GM19397 (cell line): ENCODE data around the gene PCSK4.
A peak's percentile ranks its signal among the peaks of the same experiment; 100 is the strongest.
"Not testable (repeated sequence)": the region's sequence is repeated elsewhere in the genome, so short reads cannot be mapped to it uniquely, and the experiment has no call there.

Experiments used
- ATAC-seq: cut with Tn5 transposase; IDR thresholded peaks from one replicate; pipeline ENCODE4 v1.9.1; 2021; ENCODE audit warnings: mild to moderate bottlenecking, moderate library complexity; ENCODE audit not compliant: unreplicated experiment

The PCSK4 gene

GRCh38 chr19:1489463-1490310 lies 463 bp downstream of the PCSK4 start:
- no peak for ATAC-seq

DNA sequence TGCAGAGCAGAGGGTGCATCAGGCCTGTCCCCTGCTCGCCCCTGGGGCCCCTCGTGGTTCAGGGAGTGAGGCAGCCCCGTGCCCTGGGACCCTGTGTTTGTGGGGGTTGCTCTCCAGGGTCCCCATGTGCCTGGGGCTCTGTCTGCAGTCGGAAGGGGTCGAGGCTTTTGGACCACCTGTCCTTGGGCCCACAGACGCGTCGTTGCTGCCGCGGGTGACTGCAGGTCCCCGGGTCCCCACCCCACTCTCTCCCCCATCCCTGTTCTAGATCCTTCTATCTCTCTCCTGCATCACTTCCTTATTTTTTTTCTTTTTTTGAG lies 1.9 kb downstream of the PCSK4 start:
- no peak for ATAC-seq

- no peak for ATAC-seq
These were observed 2.4 kb downstream of the PCSK4 start for GRCh38 chr19:1487576-1488281.

- no peak for ATAC-seq
These were observed 3.2 kb downstream of the PCSK4 start for GRCh38 chr19:1486720-1487575.

GRCh38 chr19:1483979-1484428 lies 6.1 kb downstream of the PCSK4 start:
- ATAC-seq: no peak

DNA sequence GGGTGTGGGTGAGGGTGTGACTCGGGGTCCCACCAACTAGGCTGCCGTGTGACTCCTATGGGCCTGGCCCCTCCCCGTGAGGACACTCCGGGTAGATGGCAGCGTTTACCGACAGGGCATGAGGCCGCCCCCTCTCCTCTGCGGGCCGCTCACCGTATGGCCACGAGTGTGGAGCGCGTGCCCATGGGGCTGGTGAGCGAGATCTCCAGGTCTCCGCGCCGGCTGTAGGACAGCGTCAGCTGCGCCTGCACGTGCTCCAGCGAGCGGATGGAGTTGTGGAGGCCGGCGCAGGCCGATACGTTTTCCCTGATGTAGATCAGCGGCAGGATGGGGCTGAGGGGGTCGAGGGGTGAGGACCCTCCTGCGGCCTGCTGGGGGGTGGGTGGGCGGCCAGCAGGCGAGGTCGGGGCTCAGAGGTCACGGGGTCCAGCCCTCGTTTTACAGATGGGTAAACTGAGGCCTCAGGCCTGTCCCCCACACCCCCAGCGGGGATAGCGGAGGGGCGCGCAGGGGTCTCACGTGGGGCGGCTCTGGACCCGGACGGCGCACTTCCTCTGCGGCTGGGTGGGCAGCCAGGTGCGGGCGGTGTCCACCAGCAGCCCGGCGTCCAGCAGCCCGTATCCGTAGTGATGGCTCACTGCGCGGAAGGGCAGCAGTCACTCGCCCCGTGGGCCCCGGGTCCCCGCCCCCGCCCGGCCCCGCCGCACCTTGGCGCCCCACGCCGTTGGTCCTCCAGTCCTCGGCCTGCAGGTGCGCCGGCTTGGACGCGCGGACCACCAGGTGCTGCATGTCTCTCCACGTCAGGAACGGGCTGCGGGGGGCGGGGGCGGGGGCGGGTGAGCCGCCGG lies 6.8 kb downstream of the PCSK4 start:
- no peak for ATAC-seq

DNA sequence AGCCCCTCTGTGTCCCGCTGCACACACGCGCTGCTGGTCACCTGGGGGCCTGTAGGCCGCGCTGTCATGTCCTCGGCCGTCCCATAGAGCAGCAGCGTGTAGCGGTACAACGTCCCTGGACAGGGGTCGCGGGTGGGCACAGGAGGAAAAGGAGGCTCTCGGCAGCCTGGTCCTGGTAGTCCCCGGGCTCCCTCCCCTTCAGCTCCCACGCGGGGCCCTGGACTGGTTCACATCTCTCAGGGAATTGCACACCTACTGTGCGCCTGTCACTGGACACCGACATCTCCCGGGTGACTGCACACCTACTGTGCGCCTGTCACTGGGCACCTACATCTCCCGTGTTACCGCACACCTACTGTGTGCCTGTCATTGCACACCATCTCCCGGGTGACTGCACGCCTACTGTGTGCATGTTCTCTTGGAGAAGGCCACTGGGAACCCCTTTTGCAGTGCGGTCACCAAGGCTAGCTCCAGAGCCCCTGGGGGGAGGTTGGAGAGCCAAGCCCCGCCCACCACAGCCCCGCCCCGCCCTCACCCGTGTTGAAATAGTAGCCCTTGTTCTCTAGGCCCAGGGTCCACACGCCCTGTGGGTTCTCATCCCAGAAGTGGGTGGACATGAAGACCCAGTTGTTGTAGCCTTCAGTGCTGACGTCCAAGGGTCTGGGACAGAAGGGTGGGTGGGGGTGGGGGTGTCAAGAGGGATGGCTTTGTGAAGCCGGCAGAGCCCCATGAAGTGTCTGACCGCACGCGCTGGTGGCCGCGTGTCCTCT lies 7.6 kb downstream of the PCSK4 start:
- no peak for ATAC-seq

GRCh38 chr19:1481893-1482360 lies 8.2 kb downstream of the PCSK4 start:
- ATAC-seq: no peak

DNA sequence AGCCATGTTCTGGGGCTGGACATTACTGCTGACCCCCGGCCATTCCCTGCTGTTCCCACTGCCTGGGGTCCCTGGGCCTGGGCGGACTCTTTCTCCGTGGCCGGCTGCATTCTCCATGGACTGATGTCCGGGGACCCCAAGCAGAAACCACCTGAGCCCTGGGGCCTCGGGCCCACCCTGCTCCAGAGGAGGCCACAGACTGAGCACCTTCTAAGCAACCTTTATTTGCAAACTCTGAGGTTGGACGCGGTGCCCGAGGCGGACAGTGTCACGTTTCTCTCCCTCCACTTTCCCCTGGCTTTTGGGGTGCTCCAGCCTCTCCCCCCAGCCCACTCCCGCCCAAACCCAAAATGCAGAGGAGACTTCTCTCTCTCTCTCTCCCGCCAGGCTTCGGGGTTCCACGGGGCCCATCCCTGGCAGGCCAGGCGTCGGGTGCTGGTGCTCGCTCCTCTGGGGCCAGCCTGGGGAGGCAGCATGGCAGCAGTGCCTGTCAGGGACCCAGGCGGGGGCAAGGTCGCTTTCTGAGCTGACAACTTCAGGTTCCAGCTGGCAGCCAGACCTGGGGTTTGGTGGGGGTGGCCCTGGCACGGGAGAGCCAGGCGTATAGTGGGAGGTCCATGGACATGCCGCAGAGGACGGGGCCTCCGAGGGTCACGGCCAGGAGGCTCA lies 8.8 kb downstream of the PCSK4 start:
- no peak for ATAC-seq

- peak; percentile 88 for ATAC-seq
These were observed 11.0 kb downstream of the PCSK4 start, which contains the start of gene C19orf25 for GRCh38 chr19:1478934-1479707. Gene C19orf25, minus strand, starts transcription at chr19:1479215. Its CDS starts 312 bp downstream, at chr19:1478903.

- ATAC-seq: not testable (repeated sequence)
These were observed 13.1 kb downstream of the PCSK4 start for GRCh38 chr19:1477056-1477455.

- ATAC-seq: no peak
These were observed 14.3 kb downstream of the PCSK4 start for GRCh38 chr19:1475751-1476437.

DNA sequence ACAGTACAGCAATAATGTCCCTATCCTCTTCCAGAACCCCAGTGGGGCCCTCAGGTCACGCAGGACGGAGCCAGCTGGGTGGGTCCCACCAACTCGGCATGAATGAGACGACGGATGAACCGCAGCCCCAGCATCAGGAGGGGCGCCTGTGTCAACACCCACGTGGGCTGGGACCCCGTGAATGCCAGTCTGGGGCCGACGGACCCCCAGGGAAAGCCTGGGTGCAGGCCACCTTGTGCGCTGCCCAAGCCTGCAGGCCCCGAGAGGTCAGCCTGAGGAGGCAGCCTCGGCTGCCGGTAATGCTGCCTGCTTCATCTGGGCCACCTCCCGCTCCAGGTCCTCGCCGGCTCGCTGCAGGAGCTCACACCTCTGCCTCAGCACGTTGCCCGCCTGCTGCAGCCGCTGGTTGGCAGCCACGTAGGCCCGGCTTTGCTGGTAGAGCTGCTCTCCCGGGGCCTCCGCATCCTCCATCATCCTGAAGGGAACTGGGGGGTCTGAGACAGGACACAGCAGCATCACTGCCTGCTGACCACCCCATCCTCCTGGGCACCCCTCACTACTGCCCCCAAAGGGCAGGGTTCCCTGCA lies 15.3 kb downstream of the PCSK4 start:
- ATAC-seq: no peak

- ATAC-seq: no peak
These were observed 16.0 kb downstream of the PCSK4 start for GRCh38 chr19:1474011-1474764.

DNA sequence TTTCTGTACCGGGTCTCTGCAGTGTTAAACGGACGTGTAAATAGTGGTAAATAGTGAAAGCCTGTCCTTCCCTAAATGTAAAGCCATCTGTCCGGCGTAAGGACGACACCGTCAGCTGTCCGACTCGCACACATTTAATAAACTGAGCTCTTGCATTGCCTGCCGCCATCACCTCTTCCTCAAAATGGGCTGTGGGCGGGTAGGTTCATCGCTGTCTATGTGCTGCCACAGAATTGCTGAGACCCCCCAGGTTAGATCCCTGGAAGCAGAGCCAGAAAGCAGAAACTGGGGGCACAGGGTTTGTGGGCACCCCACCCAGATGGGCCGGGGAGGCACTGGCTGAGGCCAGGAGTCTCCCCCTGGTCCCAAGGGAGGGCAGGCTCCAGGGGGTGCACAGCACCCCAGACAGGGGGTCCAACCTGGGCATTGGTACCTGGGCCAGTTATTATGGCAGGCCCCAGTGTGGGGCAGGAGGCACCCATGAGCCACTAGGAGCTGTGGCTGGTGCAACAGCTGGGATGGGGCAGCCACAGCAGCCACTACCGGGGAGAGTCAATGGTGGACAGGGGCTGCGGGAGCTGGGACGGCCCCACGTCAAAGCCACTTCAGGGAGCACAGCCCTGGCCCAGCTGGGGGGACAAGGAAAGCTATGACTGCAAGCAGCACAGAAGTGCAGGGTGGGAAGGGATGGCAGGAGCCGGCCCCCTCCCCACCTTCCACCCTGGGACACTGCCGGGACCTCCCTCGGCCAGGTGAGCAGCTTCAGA lies 16.9 kb downstream of the PCSK4 start:
- no peak for ATAC-seq
